Measurements from ENCODE around the gene COL23A1. TPM values are rescaled to one million over a fixed set of nuclear protein-coding genes. Genes with fewer than 3 reads are reported as not detected.
"Not testable (repeated sequence)": the region's sequence is repeated elsewhere in the genome, so short reads cannot be mapped to it uniquely, and the experiment has no call there.

The COL23A1 gene
- total RNA-seq, 4 donors from 2014 or later = 0.83 to 1.8 (median 1.5) TPM

DNA sequence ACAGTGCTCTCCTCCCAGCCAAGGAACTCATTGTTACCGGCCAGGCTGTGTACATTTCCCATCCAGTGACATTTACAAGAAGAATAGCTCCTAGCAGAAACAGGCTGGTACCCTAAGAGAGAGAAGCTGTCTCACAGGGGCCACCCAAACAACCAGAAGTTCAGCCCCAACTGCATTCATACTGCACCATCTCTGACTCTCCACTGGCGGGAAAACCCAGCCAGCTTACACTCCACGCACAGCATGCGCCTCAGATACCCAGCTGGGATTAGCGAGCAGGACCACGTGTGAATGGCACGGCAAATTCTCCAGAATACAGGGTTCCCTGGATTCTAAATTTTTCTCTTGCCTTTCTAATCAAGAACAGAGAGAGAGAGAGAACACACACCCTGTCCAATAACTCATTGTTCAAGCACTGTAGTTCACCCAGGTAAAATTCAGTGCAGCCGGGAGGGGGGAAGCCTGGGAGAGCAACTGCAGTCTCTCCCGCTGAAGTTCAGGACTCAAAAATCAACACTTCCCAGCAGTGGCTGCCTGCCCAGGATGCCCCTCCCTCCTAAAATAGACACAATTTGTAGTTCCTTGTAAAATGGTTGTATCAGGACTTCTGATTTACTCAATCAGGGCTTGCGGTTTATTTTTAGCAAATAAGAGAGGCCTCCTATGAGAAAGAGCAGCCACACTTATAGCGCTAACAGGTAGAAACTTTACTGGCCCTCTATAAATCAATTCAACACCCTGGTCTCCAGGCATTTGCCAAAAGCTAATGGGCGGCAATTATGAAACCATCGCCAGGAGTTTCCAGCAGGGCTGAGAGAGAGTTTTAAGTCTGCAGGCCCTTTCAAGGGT lies 2.2 kb downstream of the COL23A1 start:
- no peak overlapping the region for H3K4me3 ChIP-seq
- peaks cover 16 to 28% (median 24%) of the 10 kb centered on the region in 4 donors for H3K4me1 ChIP-seq
- 85% methylated on average over 13 of the region's 13 CpGs for WGBS
- no peak for DNase-seq (ENCODE audit: extremely low spot score)
- no peak overlapping the region for H3K27ac ChIP-seq (replicated peaks in 1 of 4)
- no peaks in the 10 kb centered on the region for H3K9me3 ChIP-seq
- no peaks in the 10 kb centered on the region for H3K36me3 ChIP-seq
- peaks cover 0 to 22% (median 0%) of the 10 kb centered on the region in 4 donors for H3K27me3 ChIP-seq
- intact Hi-C loops (cut with DNase I) = no loop called here
- TF ChIP-seq POLR2A (IDR thresholded peaks at IDR 0.05; ENCODE audit: low read depth) = no peak
- TF ChIP-seq, protein P1, sequence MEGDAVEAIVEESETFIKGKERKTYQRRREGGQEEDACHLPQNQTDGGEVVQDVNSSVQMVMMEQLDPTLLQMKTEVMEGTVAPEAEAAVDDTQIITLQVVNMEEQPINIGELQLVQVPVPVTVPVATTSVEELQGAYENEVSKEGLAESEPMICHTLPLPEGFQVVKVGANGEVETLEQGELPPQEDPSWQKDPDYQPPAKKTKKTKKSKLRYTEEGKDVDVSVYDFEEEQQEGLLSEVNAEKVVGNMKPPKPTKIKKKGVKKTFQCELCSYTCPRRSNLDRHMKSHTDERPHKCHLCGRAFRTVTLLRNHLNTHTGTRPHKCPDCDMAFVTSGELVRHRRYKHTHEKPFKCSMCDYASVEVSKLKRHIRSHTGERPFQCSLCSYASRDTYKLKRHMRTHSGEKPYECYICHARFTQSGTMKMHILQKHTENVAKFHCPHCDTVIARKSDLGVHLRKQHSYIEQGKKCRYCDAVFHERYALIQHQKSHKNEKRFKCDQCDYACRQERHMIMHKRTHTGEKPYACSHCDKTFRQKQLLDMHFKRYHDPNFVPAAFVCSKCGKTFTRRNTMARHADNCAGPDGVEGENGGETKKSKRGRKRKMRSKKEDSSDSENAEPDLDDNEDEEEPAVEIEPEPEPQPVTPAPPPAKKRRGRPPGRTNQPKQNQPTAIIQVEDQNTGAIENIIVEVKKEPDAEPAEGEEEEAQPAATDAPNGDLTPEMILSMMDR (IDR thresholded peaks at IDR 0.05) = no peak
- TF ChIP-seq EP300 (IDR thresholded peaks at IDR 0.05) = no peak
- no peak for TF ChIP-seq POLR2AphosphoS5 (IDR thresholded peaks at IDR 0.05)

DNA sequence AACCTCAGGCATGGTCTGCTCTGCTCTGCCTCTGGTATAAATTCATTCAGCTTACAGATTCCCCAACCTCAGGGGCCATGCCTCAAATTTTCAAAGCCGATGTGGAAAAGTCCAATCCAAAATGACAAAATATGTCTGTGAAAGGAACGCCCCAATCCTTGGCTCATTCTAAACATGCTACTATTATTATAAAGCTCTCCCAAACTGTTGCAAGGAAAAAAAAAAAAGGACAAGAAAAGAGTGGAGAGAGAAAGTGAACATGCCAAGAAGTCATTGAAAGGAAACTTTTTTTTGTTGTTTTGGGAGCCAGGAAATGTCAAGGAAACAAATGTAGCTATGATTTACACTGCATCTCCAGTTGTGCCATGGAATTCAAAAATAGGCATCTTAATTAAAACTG lies 3.8 kb downstream of the COL23A1 start:
- 61% methylated on average over 2 of the region's 2 CpGs for WGBS
- no peaks in the 10 kb centered on the region for H3K9me3 ChIP-seq
- intact Hi-C loops (cut with DNase I) = no loop called here
- H3K36me3 ChIP-seq = no peaks in the 10 kb centered on the region
- no peak overlapping the region for H3K27ac ChIP-seq (replicated peaks in 1 of 4)
- H3K4me1 ChIP-seq = peaks cover 16 to 25% (median 23%) of the 10 kb centered on the region in 4 donors
- H3K4me3 ChIP-seq = no peak overlapping the region
- no peak for DNase-seq (ENCODE audit: extremely low spot score)
- H3K27me3 ChIP-seq = peaks cover 0 to 22% (median 0%) of the 10 kb centered on the region in 4 donors
- TF ChIP-seq, protein P1 (IDR thresholded peaks at IDR 0.05) = no peak
- TF ChIP-seq POLR2AphosphoS5 (IDR thresholded peaks at IDR 0.05) (no peak), POLR2A (IDR thresholded peaks at IDR 0.05; ENCODE audit: low read depth) (no peak), EP300 (IDR thresholded peaks at IDR 0.05) (no peak)

DNA sequence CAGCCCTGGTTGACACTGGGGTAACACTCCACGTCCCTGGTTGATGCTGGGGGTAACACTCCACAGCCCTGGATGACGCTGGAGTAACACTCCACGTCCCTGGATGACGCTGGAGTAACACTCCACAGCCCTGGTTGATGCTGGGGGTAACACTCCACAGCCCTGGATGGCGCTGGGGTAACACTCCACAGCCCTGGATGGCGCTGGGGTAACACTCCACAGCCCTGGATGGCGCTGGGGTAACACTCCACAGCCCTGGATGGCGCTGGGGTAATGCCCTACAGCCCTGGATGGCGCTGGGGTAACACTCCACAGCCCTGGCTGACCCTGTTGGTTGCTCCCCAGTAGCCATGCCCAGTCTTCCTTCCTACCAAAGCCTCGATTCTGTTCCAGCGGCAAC lies 4.8 kb downstream of the COL23A1 start:
- Histone ChIP-seq H3K4me1 (peaks cover 14 to 15% (median 15%) of the 10 kb centered on the region in 4 donors), H3K27me3 (peaks cover 0 to 22% (median 0%) of the 10 kb centered on the region in 4 donors)
- intact Hi-C loops (cut with DNase I); H3K4me3 ChIP-seq; H3K27ac ChIP-seq (replicated peaks in 1 of 4); H3K9me3 ChIP-seq; H3K36me3 ChIP-seq: not testable (repeated sequence)
- peak; percentile 99 for DNase-seq (ENCODE audit: extremely low spot score)
- WGBS = 76% methylated on average over 10 of the region's 11 CpGs

DNA sequence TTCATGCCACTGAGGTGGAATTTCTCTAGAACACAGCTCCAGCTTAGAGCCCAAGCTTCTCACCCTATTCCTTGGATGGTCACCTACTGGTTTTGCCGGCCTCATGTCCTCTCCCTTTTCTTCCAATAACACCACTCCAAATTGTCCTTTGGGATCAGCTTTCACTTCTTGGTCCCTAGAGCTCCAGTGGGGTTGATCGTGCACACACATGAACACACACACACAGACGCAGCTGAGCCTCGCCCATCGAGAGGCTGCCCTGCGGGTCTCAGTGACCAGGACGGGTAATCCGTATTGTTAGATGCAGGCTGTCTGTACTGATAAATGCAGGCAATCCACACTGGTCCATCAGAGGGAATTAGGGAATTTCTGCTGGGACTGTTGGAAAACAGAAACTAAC lies 6.9 kb downstream of the COL23A1 start:
- Histone ChIP-seq H3K9me3 (no peaks in the 10 kb centered on the region), H3K4me1 (peaks cover 0 to 5% (median 0%) of the 10 kb centered on the region in 4 donors), H3K27ac (replicated peaks in 1 of 4) (no peak overlapping the region), H3K36me3 (no peaks in the 10 kb centered on the region), H3K27me3 (peaks cover 0 to 9% (median 0%) of the 10 kb centered on the region in 4 donors), H3K4me3 (no peak overlapping the region)
- TF ChIP-seq POLR2A (IDR thresholded peaks at IDR 0.05; ENCODE audit: low read depth) (no peak), POLR2AphosphoS5 (IDR thresholded peaks at IDR 0.05) (no peak), EP300 (IDR thresholded peaks at IDR 0.05) (no peak)
- TF ChIP-seq, protein P1 (IDR thresholded peaks at IDR 0.05) = no peak
- DNase-seq (ENCODE audit: extremely low spot score) = peak; percentile 86
- intact Hi-C loops (cut with DNase I) = no loop called here
- WGBS = 75% methylated on average over 8 of the region's 8 CpGs

DNA sequence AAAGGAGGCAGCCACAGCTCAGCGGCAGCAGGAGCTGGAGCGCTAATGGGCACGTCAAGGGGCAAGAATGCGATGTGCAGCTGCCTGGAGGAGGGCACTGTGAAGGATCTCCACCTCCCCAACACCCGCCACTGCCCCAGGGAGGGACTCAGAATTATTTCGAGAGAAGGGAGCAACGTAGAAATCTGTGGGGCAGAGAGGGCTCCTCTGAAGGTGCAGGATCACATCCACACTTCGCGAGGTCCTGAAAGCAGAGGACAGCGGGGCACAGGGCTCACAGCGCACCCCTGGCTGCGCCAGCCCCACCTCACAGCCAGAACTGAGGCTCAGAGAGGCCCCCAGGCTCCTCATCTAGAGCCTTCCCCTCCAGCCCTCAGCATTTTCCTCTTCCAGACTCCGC lies 7.9 kb downstream of the COL23A1 start:
- H3K4me3 ChIP-seq = no peak overlapping the region
- H3K27me3 ChIP-seq = peaks cover 0 to 13% (median under 1%) of the 10 kb centered on the region in 4 donors
- DNase-seq (ENCODE audit: extremely low spot score) = peak; percentile 80
- TF ChIP-seq POLR2A (IDR thresholded peaks at IDR 0.05; ENCODE audit: low read depth) (no peak), POLR2AphosphoS5 (IDR thresholded peaks at IDR 0.05) (no peak), EP300 (IDR thresholded peaks at IDR 0.05) (no peak)
- TF ChIP-seq, protein P1 (IDR thresholded peaks at IDR 0.05) = no peak
- intact Hi-C loops (cut with DNase I) = no loop called here
- H3K27ac ChIP-seq (replicated peaks in 1 of 4) = no peak overlapping the region
- 88% methylated on average over 11 of the region's 13 CpGs for WGBS
- no peaks in the 10 kb centered on the region for H3K9me3 ChIP-seq
- H3K4me1 ChIP-seq = peaks cover 0 to 3% (median under 1%) of the 10 kb centered on the region in 4 donors
- H3K36me3 ChIP-seq = no peaks in the 10 kb centered on the region
